GM23338 (cell line): Measurements from ENCODE around the gene FRMD1. TPM values are rescaled to one million over a fixed set of nuclear protein-coding genes. Genes with fewer than 3 reads are reported as not detected.

Experiments used
- ATAC-seq: fragments of 200-7000 bp; cut with Tn5 transposase; 3 replicates; pipeline ENCODE4 v1.9.1; 2020
- DNase-seq: peaks from one replicate; pipeline ENCODE4 v3.0.0-alpha.2; 2015; ENCODE audit warnings: low spot score
- H2AFZ ChIP-seq: fragments of 200-600 bp; sonication (generic); 2 replicates; pipeline ENCODE4 v1.8.0; 2016; ENCODE audit warnings: antibody characterized with exemption, mild to moderate bottlenecking, moderate library complexity
- H3F3A ChIP-seq: fragments of 200-600 bp; sonication (generic); replicated peaks from 2 replicates; pipeline ENCODE4 v1.8.0; 2017; ENCODE audit warnings: antibody characterized with exemption, mixed run types, low read depth
- H3K27ac ChIP-seq: fragments of 200-600 bp; sonication (generic); 2 replicates; pipeline ENCODE4 v1.6.1; 2016; ENCODE audit warnings: low read depth
- H3K27me3 ChIP-seq: fragments of 200-600 bp; sonication (generic); 2 replicates; pipeline ENCODE4 v1.8.0; 2016; ENCODE audit warnings: mild to moderate bottlenecking, mixed run types, moderate library complexity; ENCODE audit not compliant: insufficient read depth
- H3K36me3 ChIP-seq: fragments of 200-600 bp; sonication (generic); 2 replicates; pipeline ENCODE4 v1.8.0; 2016; ENCODE audit warnings: mild to moderate bottlenecking; ENCODE audit not compliant: insufficient read depth
- H3K4me1 ChIP-seq: fragments of 200-600 bp; sonication (generic); 2 replicates; pipeline ENCODE4 v1.8.0; 2016; ENCODE audit warnings: mild to moderate bottlenecking, moderate library complexity; ENCODE audit not compliant: insufficient read depth
- H3K4me2 ChIP-seq: fragments of 200-600 bp; sonication (generic); 2 replicates; pipeline ENCODE4 v1.7.1; 2017; ENCODE audit warnings: mixed run types
- H3K4me3 ChIP-seq: fragments of 200-600 bp; sonication (generic); 2 replicates; pipeline ENCODE4 v1.6.1; 2016; ENCODE audit warnings: mixed run types
- H3K79me2 ChIP-seq: fragments of 200-600 bp; sonication (generic); replicated peaks from 2 replicates; pipeline ENCODE4 v1.8.0; 2017; ENCODE audit warnings: mild to moderate bottlenecking; ENCODE audit not compliant: insufficient read depth
- H3K9me2 ChIP-seq: fragments of 200-600 bp; sonication (generic); 2 replicates; pipeline ENCODE4 v1.8.0; 2017; ENCODE audit not compliant: insufficient read depth
- H4K20me1 ChIP-seq: fragments of 200-600 bp; sonication (generic); replicated peaks from 2 replicates; pipeline ENCODE4 v1.8.0; 2017; ENCODE audit warnings: mild to moderate bottlenecking; ENCODE audit not compliant: insufficient read depth
- H3K27ac Mint-ChIP-seq: 2 replicates; pipeline ENCODE4 v1.8.0; 2020; ENCODE audit warnings: inconsistent platforms, mild to moderate bottlenecking, moderate library complexity, mixed read lengths
- H3K27me3 Mint-ChIP-seq: 3 replicates; pipeline ENCODE4 v1.8.0; 2022; ENCODE audit warnings: low read depth, mild to moderate bottlenecking, moderate library complexity, mixed read lengths, inconsistent platforms; ENCODE audit not compliant: insufficient read depth, poor library complexity
- H3K36me3 Mint-ChIP-seq: 3 replicates; pipeline ENCODE4 v1.8.0; 2021; ENCODE audit warnings: low read depth, mild to moderate bottlenecking, inconsistent platforms, moderate library complexity, mixed read lengths
- H3K4me1 Mint-ChIP-seq: 3 replicates; pipeline ENCODE4 v1.8.0; 2020; ENCODE audit warnings: mild to moderate bottlenecking, inconsistent platforms, mixed read lengths
- H3K4me3 Mint-ChIP-seq: 3 replicates; pipeline ENCODE4 v1.8.0; 2021; ENCODE audit warnings: moderate library complexity, mild to moderate bottlenecking, inconsistent platforms, mixed read lengths
- H3K9me3 Mint-ChIP-seq: 3 replicates; pipeline ENCODE4 v1.8.0; 2020; ENCODE audit warnings: moderate library complexity, mild to moderate bottlenecking, inconsistent platforms, mixed read lengths
- CREB1 ChIP-seq: fragments of 250-450 bp; sonication (Bioruptor Pico); IDR thresholded peaks from 2 replicates; pipeline ENCODE4 v1.5.0; 2020; ENCODE audit warnings: low read depth, mild to moderate bottlenecking, moderate library complexity
- CTCF ChIP-seq, 2 experiments: fragments of 200-600 bp in 1 of 2; sonication (generic) in 1 of 2; conservative IDR thresholded peaks; 2 replicates each; pipeline versions ENCODE4 v1.5.1 to v1.6.1; 2016 to 2017; ENCODE audit warnings: antibody characterized with exemption in 2 of 2, low read depth in 2 of 2, mild to moderate bottlenecking in 2 of 2, moderate library complexity in 1 of 2
- ETS1 ChIP-seq: IDR thresholded peaks from 2 replicates; pipeline ENCODE4 v1.6.1; 2016; ENCODE audit warnings: antibody characterized with exemption
- EZH2 ChIP-seq: fragments of 200-600 bp; sonication (generic); IDR thresholded peaks from one replicate; pipeline ENCODE4 v1.8.0; 2017; ENCODE audit warnings: antibody characterized with exemption, mild to moderate bottlenecking, low read depth; ENCODE audit not compliant: unreplicated experiment
- EZH2phosphoT487 ChIP-seq: fragments of 200-600 bp; sonication (generic); IDR thresholded peaks from one replicate; pipeline ENCODE4 v1.8.1; 2018; ENCODE audit warnings: antibody characterized with exemption; ENCODE audit not compliant: unreplicated experiment
- JUNB ChIP-seq: IDR thresholded peaks from one replicate; pipeline ENCODE4 v1.6.1; 2016; ENCODE audit warnings: antibody characterized with exemption; ENCODE audit not compliant: unreplicated experiment
- NANOG ChIP-seq: IDR thresholded peaks from 2 replicates; pipeline ENCODE4 v1.6.1; 2016; ENCODE audit warnings: antibody characterized with exemption, borderline replicate concordance
- REST ChIP-seq: IDR thresholded peaks from one replicate; pipeline ENCODE4 v1.6.1; 2018; ENCODE audit warnings: antibody characterized with exemption; ENCODE audit not compliant: unreplicated experiment
- STAT1 ChIP-seq: IDR thresholded peaks from one replicate; pipeline ENCODE4 v1.6.1; 2016; ENCODE audit warnings: antibody characterized with exemption; ENCODE audit not compliant: unreplicated experiment
- ZNF114 ChIP-seq: fragments of 250-450 bp; sonication (Bioruptor Pico); IDR thresholded peaks from 2 replicates; pipeline ENCODE4 v1.5.0; 2020; ENCODE audit warnings: mild to moderate bottlenecking, moderate library complexity
- ZNF331 ChIP-seq: fragments of 250-450 bp; sonication (Bioruptor Pico); IDR thresholded peaks from 2 replicates; pipeline ENCODE4 v1.5.0; 2020; ENCODE audit warnings: low read depth, mild to moderate bottlenecking, moderate library complexity
- polyA plus RNA-seq: library from polyadenylated mRNA; unstranded; fragments of >200 nt; fragmentation: Nextera tagmentation; extraction: Ambion mirVana; gene quantifications from 2 replicates; pipeline ENCODE4 v1.2.1, GENCODE V29; 2016
- total RNA-seq: library from RNA; depleted of rRNA; stranded (reverse); fragments of >200 nt; shearing (Covaris generic); gene quantifications from 2 replicates; pipeline ENCODE4 v1.2.3, GENCODE V29; 2014

Gene FRMD1
- total and polyA plus RNA-seq, 2 experiments from 2014 or later: 1.0 to 2.0 TPM

- no peak for TF ChIP-seq EZH2phosphoT487
- no peak for TF ChIP-seq REST
- no peak for TF ChIP-seq ZNF331
- no peak for TF ChIP-seq CTCF (conservative IDR thresholded peaks at IDR 0.05; ENCODE audit: low read depth in 2 of 2)
- no peak for TF ChIP-seq ZNF114 (CRISPR knock-in tag)
- no peak for TF ChIP-seq ETS1
- TF ChIP-seq EZH2: no peak
- no peak for TF ChIP-seq CREB1 (CRISPR knock-in tag)
- TF ChIP-seq NANOG: no peak
- TF ChIP-seq STAT1: no peak
Observed at GRCh38 chr6:168025831-168026710, 52.9 kb downstream of the FRMD1 start (continued).

- Mint-ChIP-seq H3K27ac (no peak overlapping the region), H3K4me3 (no peak overlapping the region), H3K9me3 (no peaks in the 10 kb centered on the region), H3K4me1 (peaks cover 3% of the 10 kb centered on the region; the same call in 1 of the 3 replicates), H3K36me3 (no peaks in the 10 kb centered on the region), H3K27me3 (peaks cover 3% of the 10 kb centered on the region)
- Histone ChIP-seq H3K79me2 (no peaks in the 10 kb centered on the region), H2AFZ (peak overlapping the region; percentile 70; the same call in 1 of the 2 replicates), H3K4me2 (no peak overlapping the region), H3K4me1 (no peaks in the 10 kb centered on the region), H4K20me1 (no peaks in the 10 kb centered on the region), H3K36me3 (no peaks in the 10 kb centered on the region), H3K27me3 (no peaks in the 10 kb centered on the region), H3K4me3 (no peak overlapping the region), H3F3A (no peaks in the 10 kb centered on the region), H3K9me2 (no peaks in the 10 kb centered on the region), H3K27ac (no peak overlapping the region)
- DNase-seq (peak; percentile 34), ATAC-seq (peak; percentile 35)
- TF ChIP-seq JUNB (no peak), STAT1 (no peak), REST (no peak)
Observed at GRCh38 chr6:168024951-168025510, 54.0 kb downstream of the FRMD1 start.
